GM18498 (cell line): ENCODE measurements around the gene ARRB2.

Experiments
- ATAC-seq: cut with Tn5 transposase; IDR thresholded peaks from one replicate; pipeline ENCODE4 v1.9.1; 2021; ENCODE audit warnings: mild to moderate bottlenecking, moderate library complexity; ENCODE audit not compliant: unreplicated experiment

The ARRB2 gene

DNA sequence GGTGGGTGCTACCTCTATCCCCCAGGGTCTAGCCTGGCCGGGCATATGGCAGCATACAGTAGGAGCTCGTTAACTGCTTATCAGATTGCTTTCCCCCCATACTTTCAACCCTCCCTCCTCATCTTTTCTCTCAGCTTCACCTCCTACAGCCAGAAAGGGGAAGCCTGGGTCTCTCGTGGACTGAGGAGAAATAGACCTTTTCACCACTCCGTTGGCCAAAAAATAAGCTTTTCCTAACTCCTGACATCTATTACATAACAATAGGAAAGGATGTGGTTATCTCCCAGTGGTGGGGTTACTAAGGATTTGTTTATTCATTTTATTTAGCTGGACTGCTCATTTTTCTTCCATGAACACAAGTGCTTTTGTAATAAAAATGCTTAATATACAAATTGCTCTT lies 38.3 kb downstream of the ARRB2 start:
- ATAC-seq: no peak

DNA sequence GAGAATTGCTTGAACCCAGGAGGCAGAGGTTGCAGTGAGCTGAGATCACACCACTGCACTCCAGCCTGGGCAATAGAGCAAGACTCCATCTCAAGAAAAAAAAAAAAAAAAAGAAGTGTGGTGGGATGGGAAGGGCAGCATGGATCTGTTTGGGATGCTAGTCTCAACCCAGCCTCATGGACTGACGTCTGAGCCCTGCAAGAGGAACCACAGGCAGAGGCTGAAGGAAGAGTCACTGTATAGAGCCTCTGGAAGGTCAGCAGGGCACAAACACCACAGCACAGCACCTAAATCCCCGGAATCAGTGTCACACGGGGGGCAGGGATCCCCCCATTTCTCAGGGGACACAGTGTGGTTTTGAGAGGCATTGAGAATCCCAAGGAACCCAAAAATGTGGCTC lies 40.2 kb downstream of the ARRB2 start:
- ATAC-seq: no peak

DNA sequence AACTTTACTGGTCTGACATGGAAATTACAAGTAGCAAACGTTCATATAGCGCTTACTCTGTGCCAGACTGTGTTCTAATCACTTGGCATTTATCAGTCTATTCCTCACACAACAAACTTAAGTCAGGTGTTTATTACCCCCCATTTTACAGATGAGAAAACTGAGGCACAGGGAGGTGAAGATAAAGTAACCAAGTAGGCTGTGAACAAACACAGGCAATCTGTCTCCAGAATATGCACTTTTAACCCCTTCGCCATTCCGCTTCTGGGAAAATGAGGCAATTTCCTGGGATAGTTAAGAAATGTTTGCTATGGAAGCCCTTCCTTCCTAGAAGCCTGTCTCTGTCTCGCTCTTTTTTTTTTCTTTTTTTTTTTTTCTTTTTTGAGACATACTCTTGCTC lies 41.5 kb downstream of the ARRB2 start:
- no peak for ATAC-seq

DNA sequence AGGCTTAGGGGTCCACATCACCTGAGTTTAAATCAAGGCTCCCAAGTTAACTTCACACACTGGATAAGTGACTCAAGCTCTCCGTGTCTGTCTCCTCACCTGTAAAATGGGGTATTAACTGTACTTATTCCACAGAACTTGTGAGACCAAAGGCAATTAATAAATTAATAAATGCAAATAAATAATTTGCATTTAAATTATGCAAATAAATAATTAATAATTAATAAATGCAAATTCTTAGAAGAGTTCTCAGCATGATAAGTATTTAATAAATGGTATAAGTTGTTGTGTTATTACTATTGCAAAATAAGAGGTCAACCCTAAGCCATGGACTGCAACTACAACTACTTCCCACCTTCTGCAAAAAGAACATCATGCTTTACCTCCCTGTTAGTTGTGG lies 43.0 kb downstream of the ARRB2 start:
- ATAC-seq: no peak

DNA sequence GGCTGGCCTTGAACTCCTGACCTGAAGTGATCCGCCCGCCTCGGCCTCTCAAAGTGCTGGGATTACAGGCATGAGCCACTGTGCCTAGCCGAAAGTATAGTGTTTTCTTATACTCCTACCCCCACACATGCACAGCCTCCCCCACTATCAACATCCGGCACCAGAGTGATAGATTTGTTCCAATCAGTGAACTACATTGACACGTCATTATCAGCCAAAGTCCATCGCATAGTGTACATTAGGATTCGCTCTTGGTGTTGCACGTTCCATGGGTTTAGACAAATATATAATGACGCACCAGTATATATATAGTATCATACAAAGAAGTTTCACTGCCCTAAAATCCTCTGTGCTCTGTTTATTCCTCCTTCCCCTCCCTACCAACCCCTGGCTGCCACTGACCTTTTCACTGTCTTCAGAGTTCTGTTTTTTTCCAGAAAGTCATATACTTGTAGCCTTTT lies 49.4 kb downstream of the ARRB2 start:
- no peak for ATAC-seq

DNA sequence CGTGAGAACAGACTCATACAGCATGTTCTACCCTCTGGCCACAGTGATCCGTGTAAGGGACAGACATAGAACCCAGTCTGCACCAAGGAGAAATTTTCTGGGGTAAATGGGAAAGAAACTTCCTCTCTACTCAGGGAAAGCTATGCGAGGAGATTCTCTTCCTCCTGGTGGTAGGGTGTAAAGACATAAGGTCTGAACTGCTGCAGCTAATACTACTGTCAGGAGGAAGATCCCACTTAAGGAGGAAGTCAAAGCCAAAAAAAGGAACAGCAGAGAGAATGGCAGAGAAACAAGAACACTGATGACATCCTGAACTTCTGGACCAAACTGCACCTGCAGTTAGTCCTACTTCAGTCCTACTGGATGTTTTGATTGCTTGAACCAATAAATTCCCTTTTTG lies 54.2 kb downstream of the ARRB2 start:
- no peak for ATAC-seq

DNA sequence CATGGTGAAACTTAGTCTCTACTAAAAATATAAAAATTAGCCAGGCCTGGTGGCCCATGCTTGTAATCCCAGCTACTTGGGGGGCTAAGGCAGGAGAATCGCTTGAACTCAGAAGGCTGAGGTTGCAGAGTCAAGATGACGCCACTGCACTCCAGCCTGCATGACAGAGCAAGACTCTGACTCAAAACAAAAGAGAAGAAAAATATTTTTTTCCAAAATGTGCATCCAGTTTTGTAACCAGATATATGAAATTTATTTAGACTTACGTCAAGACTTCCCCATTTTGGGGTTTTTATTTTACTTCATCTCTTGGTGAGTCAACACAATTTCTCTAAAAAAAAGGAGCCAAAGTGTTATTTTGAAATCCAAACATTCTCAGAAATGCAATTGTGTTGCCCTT lies 55.8 kb downstream of the ARRB2 start:
- no peak for ATAC-seq

DNA sequence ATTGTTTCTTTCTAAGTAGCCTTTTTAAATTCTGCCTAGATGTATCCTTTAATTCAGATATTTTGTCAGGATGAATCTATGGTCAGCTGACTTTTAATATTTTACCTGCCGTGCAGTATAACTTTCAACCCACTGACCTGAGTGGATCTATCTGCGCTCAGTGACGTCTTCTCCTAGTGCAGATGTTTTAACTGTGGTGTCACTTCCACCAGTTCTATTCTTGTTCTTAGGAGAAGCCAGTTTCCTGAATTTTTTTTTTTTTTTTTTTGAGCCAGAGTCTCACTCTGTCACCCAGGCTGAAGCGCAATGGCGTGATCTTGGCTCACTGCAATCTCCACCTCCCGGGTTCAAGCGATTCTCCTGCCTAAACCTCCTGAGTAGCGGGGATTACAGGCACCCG lies 56.3 kb downstream of the ARRB2 start:
- ATAC-seq: no peak

DNA sequence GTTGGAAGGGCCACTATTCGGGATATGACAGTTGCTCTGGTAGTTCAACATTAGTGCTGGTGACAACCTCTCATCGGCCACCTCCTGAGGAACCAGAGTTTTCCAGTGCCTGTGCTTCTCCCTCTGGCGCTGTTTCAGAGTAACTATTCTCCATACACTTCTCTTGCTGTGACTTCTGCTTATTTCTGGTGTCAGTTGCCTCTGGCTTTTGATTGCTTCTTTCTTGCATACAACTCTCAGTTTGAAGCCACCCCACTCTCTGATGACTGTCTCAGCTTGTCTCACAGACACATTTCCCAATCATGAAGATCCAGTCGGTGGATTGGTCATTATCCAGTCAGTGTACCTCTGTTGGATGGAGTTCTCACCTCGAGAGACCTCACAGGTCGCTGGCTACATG lies 57.9 kb downstream of the ARRB2 start:
- ATAC-seq: no peak

DNA sequence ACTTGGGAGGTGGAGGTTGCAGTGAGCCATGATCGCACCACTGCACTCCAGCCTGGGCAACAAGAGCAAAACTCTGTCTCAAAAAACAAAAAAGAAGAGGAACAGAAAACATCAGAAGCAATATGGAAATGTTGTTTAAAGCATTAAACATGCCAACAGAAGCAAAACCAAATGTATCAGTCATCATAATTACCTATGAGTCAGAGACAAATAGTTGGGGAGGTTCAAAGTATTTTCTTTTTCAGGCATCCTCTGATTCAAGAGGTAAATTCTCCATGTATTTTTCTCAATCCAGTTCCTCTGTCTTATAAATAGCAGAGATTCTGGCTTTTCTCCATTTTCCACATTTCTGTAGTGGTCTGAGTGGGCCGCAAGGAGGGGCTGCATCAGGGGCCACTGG lies 59.2 kb downstream of the ARRB2 start:
- no peak for ATAC-seq
